DOHH2 (cell line): ENCODE data around the gene ZFAND2A.

Experiments used
- H3F3A ChIP-seq: fragments of 200-600 bp; sonication (generic), shearing (Covaris generic); 2 replicates; pipeline ENCODE4 v1.6.0; 2016; ENCODE audit warnings: antibody characterized with exemption, mild to moderate bottlenecking; ENCODE audit not compliant: control insufficient read depth, insufficient read depth
- H3K27ac ChIP-seq: fragments of 200-600 bp; sonication (generic); 2 replicates; pipeline ENCODE4 v1.5.1; 2014; ENCODE audit warnings: low read depth, mild to moderate bottlenecking, low read length, moderate library complexity
- H3K27me3 ChIP-seq: fragments of 200-600 bp; sonication (generic); 2 replicates; pipeline ENCODE4 v1.6.1; 2014; ENCODE audit warnings: mild to moderate bottlenecking, low read length, mixed read lengths; ENCODE audit not compliant: control insufficient read depth
- H3K36me3 ChIP-seq: fragments of 200-600 bp; sonication (generic); 2 replicates; pipeline ENCODE4 v1.6.1; 2014; ENCODE audit warnings: mild to moderate bottlenecking, low read length, moderate library complexity, mixed read lengths; ENCODE audit not compliant: control insufficient read depth
- H3K4me1 ChIP-seq: fragments of 200-600 bp; sonication (generic); 2 replicates; pipeline ENCODE4 v1.6.1; 2014; ENCODE audit warnings: mild to moderate bottlenecking, low read length, mixed read lengths; ENCODE audit not compliant: control insufficient read depth
- H3K4me2 ChIP-seq: fragments of 200-600 bp; sonication (generic); 2 replicates; pipeline ENCODE4 v1.6.0; 2014; ENCODE audit warnings: mild to moderate bottlenecking, low read length, moderate library complexity
- H3K4me3 ChIP-seq: fragments of 200-600 bp; sonication (generic); 2 replicates; pipeline ENCODE4 v1.5.1; 2014; ENCODE audit warnings: mild to moderate bottlenecking, low read length, mixed read lengths
- H3K79me2 ChIP-seq: fragments of 200-600 bp; sonication (generic); 2 replicates; pipeline ENCODE4 v1.6.1; 2014; ENCODE audit warnings: mild to moderate bottlenecking, low read length, mixed read lengths; ENCODE audit not compliant: control insufficient read depth
- H3K9me2 ChIP-seq: fragments of 200-600 bp; sonication (generic); replicated peaks from 2 replicates; pipeline ENCODE4 v1.6.1; 2014; ENCODE audit warnings: mild to moderate bottlenecking, low read length, mixed read lengths; ENCODE audit not compliant: control insufficient read depth
- H3K9me3 ChIP-seq: fragments of 200-600 bp; sonication (generic); 2 replicates; pipeline ENCODE4 v1.6.1; 2014; ENCODE audit warnings: antibody characterized with exemption, low read length, mixed read lengths; ENCODE audit not compliant: control insufficient read depth, insufficient read depth
- H4K20me1 ChIP-seq: fragments of 200-600 bp; sonication (generic); 2 replicates; pipeline ENCODE4 v1.6.0; 2014; ENCODE audit warnings: low read depth, mild to moderate bottlenecking, antibody characterized with exemption, low read length, moderate library complexity; ENCODE audit not compliant: control insufficient read depth, insufficient read depth
- EZH2phosphoT487 ChIP-seq: fragments of 200-600 bp; sonication (generic); IDR thresholded peaks from 2 replicates; pipeline ENCODE4 v1.6.1; 2017; ENCODE audit warnings: borderline replicate concordance, mild to moderate bottlenecking, antibody characterized with exemption, low read length, moderate library complexity, mixed read lengths
- TF ChIP-seq, protein P1 (sequence below): fragments of 200-600 bp; sonication (generic); IDR thresholded peaks from one replicate; pipeline ENCODE4 v1.5.1; 2014; ENCODE audit warnings: antibody characterized with exemption, mild to moderate bottlenecking, low read depth, low read length; ENCODE audit not compliant: poor library complexity, severe bottlenecking

Gene ZFAND2A

DNA sequence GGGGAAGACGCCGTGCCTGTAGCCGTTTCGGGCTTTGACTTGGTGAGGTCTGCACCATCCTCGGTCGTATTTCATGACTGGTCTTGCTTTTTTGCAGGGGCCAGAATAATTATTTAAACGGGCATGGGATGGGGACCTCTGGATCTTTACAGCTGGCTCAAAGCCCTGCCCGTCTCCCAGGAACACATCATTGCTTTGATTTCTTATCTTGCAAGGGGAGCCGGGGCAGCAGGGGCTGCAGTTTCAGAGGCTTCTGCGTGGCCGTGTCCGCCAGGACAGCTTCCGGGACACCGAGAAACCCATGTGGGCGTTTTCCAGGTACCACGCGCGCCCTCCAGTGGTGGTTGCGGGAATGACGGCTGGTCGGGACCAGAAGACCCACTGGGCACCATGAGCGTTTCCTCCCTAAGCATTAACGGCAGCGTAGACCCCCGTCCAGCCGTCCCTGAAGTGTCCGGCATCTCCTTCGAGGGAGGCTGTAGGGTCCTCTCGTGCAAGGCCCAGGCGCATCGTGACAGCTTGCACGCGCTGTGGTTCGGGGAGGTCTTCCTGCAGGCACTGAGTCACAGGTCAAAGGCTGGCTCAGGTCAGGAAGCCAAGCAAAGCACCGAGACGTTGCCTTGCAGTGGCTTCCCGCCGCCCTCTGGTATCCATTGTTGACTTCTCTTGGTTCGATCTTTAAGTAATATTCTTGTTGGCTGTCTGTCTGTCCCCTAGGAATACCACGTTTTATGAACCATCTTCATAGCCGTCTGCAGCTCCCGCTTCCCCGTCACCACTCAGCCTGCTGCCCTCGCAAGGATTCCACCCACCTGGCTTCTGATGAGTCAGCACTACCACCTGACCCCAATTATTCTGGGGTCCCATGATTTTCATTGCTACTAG is 16.2 kb upstream of the ZFAND2A start:
- Histone ChIP-seq H3K4me1 (peaks cover 15% of the 10 kb centered on the region), H3K4me2 (peak overlapping the region; percentile 95), H3K27me3 (peaks cover 5% of the 10 kb centered on the region; the same call in 1 of the 2 replicates), H3K4me3 (peak overlapping the region; percentile 75), H3K9me2 (no peaks in the 10 kb centered on the region), H3F3A (no peaks in the 10 kb centered on the region), H4K20me1 (no peaks in the 10 kb centered on the region), H3K27ac (no peak overlapping the region), H3K36me3 (no peaks in the 10 kb centered on the region), H3K9me3 (peaks cover 1% of the 10 kb centered on the region), H3K79me2 (no peaks in the 10 kb centered on the region)
- TF ChIP-seq, protein P1, sequence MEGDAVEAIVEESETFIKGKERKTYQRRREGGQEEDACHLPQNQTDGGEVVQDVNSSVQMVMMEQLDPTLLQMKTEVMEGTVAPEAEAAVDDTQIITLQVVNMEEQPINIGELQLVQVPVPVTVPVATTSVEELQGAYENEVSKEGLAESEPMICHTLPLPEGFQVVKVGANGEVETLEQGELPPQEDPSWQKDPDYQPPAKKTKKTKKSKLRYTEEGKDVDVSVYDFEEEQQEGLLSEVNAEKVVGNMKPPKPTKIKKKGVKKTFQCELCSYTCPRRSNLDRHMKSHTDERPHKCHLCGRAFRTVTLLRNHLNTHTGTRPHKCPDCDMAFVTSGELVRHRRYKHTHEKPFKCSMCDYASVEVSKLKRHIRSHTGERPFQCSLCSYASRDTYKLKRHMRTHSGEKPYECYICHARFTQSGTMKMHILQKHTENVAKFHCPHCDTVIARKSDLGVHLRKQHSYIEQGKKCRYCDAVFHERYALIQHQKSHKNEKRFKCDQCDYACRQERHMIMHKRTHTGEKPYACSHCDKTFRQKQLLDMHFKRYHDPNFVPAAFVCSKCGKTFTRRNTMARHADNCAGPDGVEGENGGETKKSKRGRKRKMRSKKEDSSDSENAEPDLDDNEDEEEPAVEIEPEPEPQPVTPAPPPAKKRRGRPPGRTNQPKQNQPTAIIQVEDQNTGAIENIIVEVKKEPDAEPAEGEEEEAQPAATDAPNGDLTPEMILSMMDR: peak; percentile 99
- TF ChIP-seq EZH2phosphoT487: no peak

DNA sequence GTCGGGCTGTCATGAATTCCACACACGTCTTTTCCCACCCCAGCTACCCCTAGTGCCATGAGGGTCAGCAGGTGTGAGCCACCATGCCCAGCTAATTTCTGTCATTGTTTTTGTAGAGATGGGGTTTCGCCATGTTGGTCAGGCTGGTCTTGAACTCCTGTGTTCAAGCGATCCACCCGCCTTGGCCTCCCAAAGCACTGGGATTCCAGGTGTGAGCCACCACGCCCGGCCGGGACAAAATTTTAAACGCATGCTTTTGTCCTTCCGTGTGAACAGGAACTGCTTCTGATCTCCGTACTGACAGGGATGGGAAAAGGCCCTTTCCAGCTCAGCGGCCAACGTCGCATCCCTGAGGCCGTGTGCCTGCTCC is 15.6 kb upstream of the ZFAND2A start:
- Histone ChIP-seq H3K27ac (no peak overlapping the region), H3K79me2 (no peaks in the 10 kb centered on the region), H3K9me2 (no peaks in the 10 kb centered on the region), H4K20me1 (no peaks in the 10 kb centered on the region), H3K9me3 (peaks cover 7% of the 10 kb centered on the region), H3K4me2 (peak overlapping the region; percentile 95), H3K4me3 (peak overlapping the region; percentile 75), H3K27me3 (peaks cover 5% of the 10 kb centered on the region; the same call in 1 of the 2 replicates), H3F3A (no peaks in the 10 kb centered on the region), H3K36me3 (no peaks in the 10 kb centered on the region), H3K4me1 (peaks cover 15% of the 10 kb centered on the region)
- TF ChIP-seq, protein P1: no peak
- TF ChIP-seq EZH2phosphoT487: no peak

DNA sequence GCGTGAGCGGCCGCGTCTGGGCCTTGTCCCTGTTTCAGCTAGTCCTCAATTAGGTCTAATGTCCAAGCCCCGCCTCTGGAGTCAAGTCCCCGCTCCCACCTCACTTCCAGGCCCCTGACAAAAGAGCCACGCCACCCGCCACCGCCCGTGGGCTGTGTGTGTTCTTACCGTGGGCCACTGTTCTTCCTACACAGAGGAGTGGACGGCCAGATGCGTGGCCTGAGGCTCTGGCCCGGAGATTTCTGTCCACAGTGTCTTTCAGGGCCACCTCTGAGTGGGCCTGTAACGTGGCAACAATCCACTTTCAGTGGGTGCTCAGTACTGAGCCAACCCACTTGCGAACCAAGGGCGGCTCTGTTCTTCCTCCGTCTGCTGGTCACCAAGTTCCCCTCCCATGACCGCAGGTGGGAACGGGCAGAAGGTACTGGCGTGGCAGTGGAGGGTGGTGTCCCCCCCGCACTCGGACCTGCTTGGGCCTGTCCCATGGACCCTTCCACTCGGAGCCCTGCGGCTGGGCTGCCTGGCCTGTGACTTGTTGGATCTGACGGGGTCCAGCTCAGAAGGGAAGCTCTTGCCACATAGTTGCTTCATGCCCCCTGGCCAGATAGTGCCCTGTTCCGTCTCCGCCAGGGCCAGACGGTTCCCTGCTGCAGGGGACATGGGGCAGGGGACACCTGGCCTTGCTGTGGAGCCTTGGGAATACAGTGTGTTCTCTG is 15.0 kb upstream of the ZFAND2A start:
- Histone ChIP-seq H3K9me3 (peaks cover 8% of the 10 kb centered on the region), H3K79me2 (no peaks in the 10 kb centered on the region), H3K4me2 (no peak overlapping the region), H4K20me1 (no peaks in the 10 kb centered on the region), H3K4me3 (no peak overlapping the region), H3K36me3 (no peaks in the 10 kb centered on the region), H3K4me1 (peaks cover 16% of the 10 kb centered on the region), H3F3A (no peaks in the 10 kb centered on the region), H3K27me3 (peaks cover 5% of the 10 kb centered on the region; the same call in 1 of the 2 replicates), H3K27ac (no peak overlapping the region), H3K9me2 (no peaks in the 10 kb centered on the region)
- no peak for TF ChIP-seq EZH2phosphoT487
- TF ChIP-seq, protein P1: no peak
